K562 (cell line): Measurements from ENCODE around the gene PPP4R4. TPM values are rescaled to one million over a fixed set of nuclear protein-coding genes. Genes with fewer than 3 reads are reported as not detected.

Experiments
- ATAC-seq: fragments of 200-7000 bp; cut with Tn5 transposase; 3 replicates; pipeline ENCODE4 v1.9.1; 2020; ENCODE audit warnings: moderate library complexity
- BruUV-seq: library from RNA; stranded (reverse); fragments of 400-500 nt; replicated peaks from 2 replicates; lab custom pipeline; 2021; lab: Mats Ljungman, UMichigan
- CTCF ChIA-PET: fragments of 300-600 bp; formaldehyde crosslinking; extraction: SDS; loops from one replicate; lab custom pipeline; 2021; ENCODE audit warnings: low intra/inter-chr PET ratio; lab: Yijun Ruan, JAX
- POLR2A ChIA-PET: fragments of 300-600, 350-650 bp; sonication (Branson Sonifier 250); formaldehyde crosslinking; extraction: SDS; loops from one replicate; lab custom pipeline; 2021; ENCODE audit warnings: antibody characterized with exemption, inconsistent platforms; lab: Yijun Ruan, JAX
- DNase-seq, 4 experiments: peaks; one replicate each; pipeline versions ENCODE4 v3.0.0 to v3.0.0-alpha.2; 2011 to 2018; ENCODE audit warnings: low spot score in 3 of 4, mixed read lengths in 3 of 4; ENCODE audit errors: extremely low read depth in 1 of 4
- FAIRE-seq: peaks from 2 replicates; lab custom pipeline; 2011; peaks lifted over from hg19 to GRCh38; lab: Jason Lieb, UNC
- H2AFZ ChIP-seq: 2 replicates; pipeline ENCODE4 v1.6.0; 2011; ENCODE audit warnings: low read depth, low read length, control low read depth, inconsistent platforms
- H3K27ac ChIP-seq: fragments of 200-600 bp; 3 replicates; pipeline ENCODE4 v1.8.0; 2011; ENCODE audit warnings: low read depth, mild to moderate bottlenecking, control low read depth, inconsistent platforms, low read length, moderate library complexity, mixed read lengths; ENCODE audit errors: extremely low read depth
- H3K27me3 ChIP-seq, 2 experiments: fragments of 300-600 bp in 1 of 2; 2 replicates in 1 of 2; 3 replicates in 1 of 2; pipeline versions ENCODE4 v1.6.0 to v1.8.0; 2011; ENCODE audit warnings: inconsistent platforms in 2 of 2, low read length in 2 of 2, mild to moderate bottlenecking in 1 of 2, mixed read lengths in 1 of 2, moderate library complexity in 1 of 2; ENCODE audit not compliant: control insufficient read depth in 2 of 2, insufficient read depth in 2 of 2
- H3K36me3 ChIP-seq: fragments of 300-600 bp; 3 replicates; pipeline ENCODE4 v1.8.0; 2011; ENCODE audit warnings: mild to moderate bottlenecking, low read length, inconsistent platforms; ENCODE audit not compliant: control insufficient read depth, insufficient read depth
- H3K4me1 ChIP-seq, 2 experiments: fragments of 200-600 bp in 1 of 2; replicated peaks in 1 of 2; 2 replicates in 1 of 2; 3 replicates in 1 of 2; pipeline versions ENCODE4 v1.5.1 to v1.8.0; 2011; ENCODE audit warnings: inconsistent platforms in 2 of 2, low read length in 2 of 2, mild to moderate bottlenecking in 1 of 2, mixed read lengths in 1 of 2, moderate library complexity in 1 of 2; ENCODE audit not compliant: control insufficient read depth in 2 of 2, insufficient read depth in 2 of 2
- H3K4me2 ChIP-seq: 2 replicates; pipeline ENCODE4 v1.6.1; 2011; ENCODE audit warnings: low read length, control low read depth, inconsistent platforms, mixed read lengths; ENCODE audit not compliant: insufficient read depth
- H3K4me3 ChIP-seq: fragments of 200-600 bp; sonication (generic), shearing (Covaris generic); 2 replicates; pipeline ENCODE4 v1.5.1; 2016; ENCODE audit warnings: control low read depth, inconsistent platforms
- H3K79me2 ChIP-seq: fragments of 200-600 bp; 3 replicates; pipeline ENCODE4 v1.8.0; 2011; ENCODE audit warnings: low read length, inconsistent platforms; ENCODE audit not compliant: control insufficient read depth, insufficient read depth
- H3K9ac ChIP-seq, 2 experiments: 2 replicates each; pipeline versions ENCODE4 v1.6.0 to v1.6.1; 2011; ENCODE audit warnings: low read depth in 2 of 2, low read length in 2 of 2, control low read depth in 1 of 2, inconsistent platforms in 1 of 2, mild to moderate bottlenecking in 1 of 2, mixed read lengths in 1 of 2; ENCODE audit not compliant: insufficient read depth in 1 of 2
- H3K9me1 ChIP-seq: one replicate; pipeline ENCODE4 v1.6.0; 2011; ENCODE audit warnings: inconsistent platforms, mild to moderate bottlenecking, low read length, moderate library complexity; ENCODE audit not compliant: control insufficient read depth, insufficient read depth
- H3K9me3 ChIP-seq: replicated peaks from 2 replicates; pipeline ENCODE4 v1.5.1; 2011; ENCODE audit warnings: low read depth, low read length, inconsistent platforms; ENCODE audit not compliant: control insufficient read depth, insufficient read depth
- H4K20me1 ChIP-seq: replicated peaks from 2 replicates; pipeline ENCODE4 v1.6.1; 2011; ENCODE audit warnings: low read length, inconsistent platforms, mixed read lengths; ENCODE audit not compliant: control insufficient read depth, insufficient read depth
- E4F1 ChIP-seq: fragments of 250-450 bp; sonication (Bioruptor Pico); IDR thresholded peaks from 2 replicates; pipeline ENCODE4 v1.5.0; 2021; ENCODE audit warnings: mild to moderate bottlenecking, borderline replicate concordance
- MTA3 ChIP-seq: fragments of 450-650 bp; formaldehyde crosslinking; IDR thresholded peaks from 2 replicates; pipeline ENCODE4 v1.6.1; 2017; ENCODE audit warnings: mild to moderate bottlenecking, borderline replicate concordance
- NUFIP1 ChIP-seq: fragments of 450-650 bp; IDR thresholded peaks from 2 replicates; pipeline ENCODE4 v1.6.1; 2018; ENCODE audit not compliant: partially characterized antibody
- U2AF1 ChIP-seq: fragments of 200-400 bp; formaldehyde crosslinking; optimal IDR thresholded peaks from 2 replicates; pipeline ENCODE3; 2017; ENCODE audit warnings: mild to moderate bottlenecking, low read depth, low read length, moderate library complexity
- WGBS: fragments of 100-300 bp; shearing (Covaris generic); methylation state at CpG from one replicate; pipeline ENCODE4 v1.1.6; 2016; ENCODE audit warnings: low coverage, mixed read lengths; ENCODE audit not compliant: insufficient coverage; ENCODE audit errors: missing lambda C conversion rate; 5-methylcytosine and 5-hydroxymethylcytosine counted together
- in situ Hi-C: fragments of 300-500 bp; cut with MboI; formaldehyde crosslinking; loops from 4 replicates; pipeline ENCODE4 v1.15.0; 2018; ENCODE audit warnings: inconsistent platforms, mixed read lengths
- intact Hi-C: fragments of 100-400 bp; cut with micrococcal nuclease; formaldehyde crosslinking; loops from 2 replicates; pipeline ENCODE4 v1.14.2; 2022
- polyA plus RNA-seq, 8 experiments: library from polyadenylated mRNA; depleted of rRNA in 4 of 8; stranded (reverse) in 5 of 8; unstranded in 3 of 8; fragments of >200 nt; fragmentation: Nextera tagmentation in 2 of 8; fragmentation: Illumina TruSeq in 1 of 8; extraction: Ambion mirVana in 2 of 8; extraction: Trizol in 1 of 8; gene quantifications; 2 replicates each; pipeline versions ENCODE4 v1.2.1 to v1.2.3, GENCODE V29; 2011 to 2014; ENCODE audit warnings: inconsistent platforms in 1 of 8, missing spikeins in 1 of 8
- total RNA-seq, 7 experiments: library from RNA; depleted of rRNA in 6 of 7; stranded (reverse); fragments of >200 nt in 6 of 7; fragmentation: Illumina TruSeq in 2 of 7; extraction: Trizol in 2 of 7; gene quantifications; 2 replicates each; pipeline versions ENCODE4 v1.2.1 to v1.2.3, GENCODE V29; 2011 to 2021; ENCODE audit warnings: low replicate concordance in 1 of 7

The PPP4R4 gene
- total and polyA plus RNA-seq, 9 of the 15 experiments (the other 6 are each of a cell fraction or from before 2014, with no cell fraction given): 0.11 to 0.26 TPM; not detected in 7

- ChIA-PET POLR2A (no interaction called here), CTCF (interaction anchor here (1.3 kb wide), 1 partner anchor 204 kb away, joined by 3 read pairs; no protein-coding TSS in a partner anchor)
- FAIRE-seq (no peak), DNase-seq (no peak), ATAC-seq (no peak)
- Histone ChIP-seq H3K9ac (no peak overlapping the region), H4K20me1 (no peaks in the 10 kb centered on the region), H3K9me1 (no peaks in the 10 kb centered on the region), H3K4me3 (no peak overlapping the region), H3K4me2 (no peak overlapping the region), H3K9me3 (no peaks in the 10 kb centered on the region), H3K27ac (no peak overlapping the region), H3K79me2 (no peaks in the 10 kb centered on the region), H3K4me1 (no peaks in the 10 kb centered on the region), H3K27me3 (peaks cover 0 to 10% of the 10 kb centered on the region in 2 experiments; a peak in 2 of 5 replicates), H3K36me3 (no peaks in the 10 kb centered on the region), H2AFZ (no peak overlapping the region)
- no TSS peak for BruUV-seq
- WGBS: 20% methylated on average over 3 of the region's 4 CpGs
- intact Hi-C loops: no loop called here
- in situ Hi-C loops: no loop called here
- TF ChIP-seq NUFIP1 (no peak), U2AF1 (no peak), MTA3 (no peak), E4F1 (no peak)
These were observed 30.4 kb upstream of the PPP4R4 start for GRCh38 chr14:94143711-94144110.
